HG03108 (cell line): Measurements from ENCODE around the gene LCLAT1.
A peak's percentile ranks its signal among the peaks of the same experiment; 100 is the strongest.

Experiments used
- ATAC-seq: cut with Tn5 transposase; IDR thresholded peaks from one replicate; pipeline ENCODE4 v1.9.1; 2021; ENCODE audit warnings: moderate library complexity; ENCODE audit not compliant: unreplicated experiment

The LCLAT1 gene

DNA sequence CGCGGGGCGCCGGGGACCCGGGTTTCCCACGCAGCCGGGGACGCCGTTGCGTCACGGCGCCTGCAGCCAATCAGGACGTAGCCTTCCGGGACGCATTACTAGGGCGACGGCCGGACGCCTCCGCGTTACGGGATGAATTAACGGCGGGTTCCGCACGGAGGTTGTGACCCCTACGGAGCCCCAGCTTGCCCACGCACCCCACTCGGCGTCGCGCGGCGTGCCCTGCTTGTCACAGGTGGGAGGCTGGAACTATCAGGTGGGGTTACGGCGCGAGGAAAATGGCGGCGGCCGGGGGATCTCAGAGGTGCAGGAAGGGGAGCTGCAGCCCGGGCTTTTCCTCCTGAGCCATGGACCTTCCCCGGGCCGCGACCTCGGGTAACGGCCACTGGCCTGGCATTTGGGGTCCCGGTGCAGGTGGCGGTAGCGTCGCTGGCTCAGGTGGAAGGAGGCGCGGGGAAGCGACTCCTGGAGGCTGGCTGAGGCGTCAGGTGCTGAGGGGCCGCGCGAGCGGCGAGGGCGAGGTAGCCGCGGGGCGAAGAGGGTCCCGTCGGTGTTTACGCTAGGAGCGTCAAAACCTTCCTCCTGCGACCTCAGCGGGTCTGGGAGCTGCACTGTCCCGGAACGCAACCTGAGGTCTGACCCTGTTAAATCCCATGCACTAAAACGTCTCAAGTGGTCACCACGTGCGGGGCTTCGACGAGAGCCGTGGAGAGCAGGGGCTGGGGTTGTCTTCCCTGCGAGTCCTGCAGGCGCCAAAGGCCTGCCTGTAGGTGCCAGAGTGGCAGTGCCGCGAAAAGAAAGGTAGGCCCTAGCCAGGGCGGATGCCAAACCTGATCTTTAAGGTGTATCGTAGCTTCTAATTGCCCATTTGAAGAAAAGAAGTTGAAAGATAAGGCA lies at the start of gene LCLAT1:
Gene LCLAT1, plus strand, starts transcription at position 98 of the 897 bp plus-strand sequence. CDS start 78,345 bp downstream, outside the sequence.
- ATAC-seq, result peak; percentile 96

- no peak for ATAC-seq
Measured at GRCh38 chr2:30398084-30398873, 48.8 kb upstream of the LCLAT1 start.

- ATAC-seq, result no peak
Measured at GRCh38 chr2:30400151-30400954, 46.7 kb upstream of the LCLAT1 start.

DNA sequence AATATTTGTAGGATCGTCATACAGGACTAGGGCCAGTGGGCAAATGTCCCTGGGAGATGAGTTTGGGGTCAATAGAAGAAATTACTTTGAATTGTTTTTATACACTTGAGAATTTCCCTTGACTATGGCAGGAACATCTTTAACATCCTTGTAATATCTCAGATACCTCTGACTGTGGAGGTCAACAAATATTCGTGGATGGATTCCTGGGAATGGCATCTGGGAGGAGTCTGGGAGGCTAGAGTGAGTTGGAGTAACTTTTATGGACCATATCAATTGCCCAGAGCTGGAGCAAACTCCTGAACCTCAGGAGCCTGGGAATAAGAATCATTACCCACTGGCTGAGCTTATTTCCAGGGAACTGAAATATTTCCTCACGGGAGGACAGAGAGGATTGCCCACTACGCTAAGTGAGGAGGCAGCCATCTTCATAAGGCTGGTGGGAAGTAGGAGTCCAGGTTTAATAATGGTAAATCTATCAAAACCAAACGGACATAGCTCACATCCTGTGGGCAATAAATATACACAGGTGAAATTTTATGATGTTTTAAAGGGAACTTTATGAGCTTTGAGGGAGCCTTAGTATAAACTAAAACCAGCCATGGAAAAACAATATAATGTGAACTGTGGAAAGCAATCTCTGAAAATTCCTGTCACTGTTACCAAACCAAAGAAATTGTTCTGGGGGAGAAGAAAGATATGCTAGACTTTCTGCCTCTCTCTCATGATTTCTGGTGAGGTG lies 44.4 kb upstream of the LCLAT1 start:
- ATAC-seq, result no peak

DNA sequence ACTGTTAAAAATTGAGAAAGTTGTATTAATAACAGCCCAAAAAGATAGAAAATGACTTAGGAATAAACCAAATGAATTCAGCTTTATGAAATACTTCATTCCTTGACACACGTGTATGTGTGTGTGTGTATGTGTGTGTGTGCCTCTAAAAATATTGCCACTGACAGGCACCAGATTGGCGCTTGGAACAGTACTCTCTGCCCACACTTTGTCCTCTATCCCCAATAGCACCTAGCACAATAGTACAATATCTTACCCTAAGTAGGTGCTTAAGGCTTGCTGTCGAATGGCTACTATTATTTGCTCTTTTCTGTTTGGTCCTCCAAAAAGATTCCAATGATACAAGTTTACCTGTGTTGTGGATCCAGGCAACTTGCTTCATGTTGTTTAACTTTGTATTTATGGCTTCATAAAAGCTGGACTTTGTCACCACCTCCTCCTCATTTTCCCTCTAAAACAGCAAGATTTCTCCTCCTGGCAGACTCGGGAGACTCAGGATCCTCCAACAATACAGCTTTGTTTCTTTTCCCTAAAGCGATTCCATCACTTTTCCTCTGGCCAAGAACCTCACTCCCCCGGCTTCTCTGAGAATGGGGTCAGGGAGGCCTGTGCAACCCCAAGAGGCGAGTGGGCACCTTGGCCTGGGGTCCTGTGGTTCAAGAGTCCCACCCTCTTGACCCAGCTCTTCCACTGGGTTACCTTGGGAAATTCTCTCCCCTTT lies 43.3 kb upstream of the LCLAT1 start:
- no peak for ATAC-seq

DNA sequence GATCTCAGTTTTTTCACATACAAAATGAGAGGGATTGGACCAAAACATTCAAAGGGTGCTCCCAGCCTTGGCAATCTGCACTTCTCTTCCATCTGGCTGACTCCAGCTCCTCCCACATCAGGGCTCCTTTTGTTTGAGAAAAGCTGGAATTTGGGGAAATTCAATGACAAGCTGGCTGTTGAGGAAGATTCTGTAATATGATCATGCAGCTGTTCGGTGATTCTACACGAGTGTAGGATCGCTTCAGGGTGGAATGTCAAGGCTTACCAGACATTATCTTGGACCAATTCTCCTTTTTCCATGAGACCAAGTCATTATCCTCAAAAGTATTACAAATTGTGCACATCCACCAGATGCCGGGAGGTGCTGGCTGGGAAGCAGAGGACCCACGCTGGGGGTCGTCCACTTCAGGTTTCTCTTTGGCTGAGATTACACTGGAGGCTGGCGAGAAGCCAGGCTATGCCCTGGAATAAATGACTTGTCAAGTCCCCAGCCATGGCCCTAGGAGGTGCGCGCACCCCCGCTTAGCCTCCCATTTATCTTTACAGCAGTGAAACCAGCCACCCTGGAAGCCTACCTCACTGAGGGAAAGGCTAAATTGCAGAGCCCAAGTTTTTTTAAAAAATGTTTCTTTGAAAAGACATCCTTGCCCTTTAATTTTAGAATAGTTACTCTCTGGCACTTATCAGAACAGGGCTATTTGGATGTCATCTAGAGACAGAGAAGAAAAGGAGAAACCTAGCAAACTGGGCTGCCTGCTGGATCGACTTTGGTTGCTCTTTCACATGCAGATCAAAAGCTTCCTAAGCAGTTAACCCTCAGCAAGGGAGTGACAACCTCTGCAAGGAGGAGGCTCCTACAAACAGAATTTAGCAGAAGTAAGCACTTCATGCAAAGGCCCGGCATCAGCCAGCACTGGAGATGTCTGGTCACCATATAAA lies 42.5 kb upstream of the LCLAT1 start:
- ATAC-seq, result no peak

DNA sequence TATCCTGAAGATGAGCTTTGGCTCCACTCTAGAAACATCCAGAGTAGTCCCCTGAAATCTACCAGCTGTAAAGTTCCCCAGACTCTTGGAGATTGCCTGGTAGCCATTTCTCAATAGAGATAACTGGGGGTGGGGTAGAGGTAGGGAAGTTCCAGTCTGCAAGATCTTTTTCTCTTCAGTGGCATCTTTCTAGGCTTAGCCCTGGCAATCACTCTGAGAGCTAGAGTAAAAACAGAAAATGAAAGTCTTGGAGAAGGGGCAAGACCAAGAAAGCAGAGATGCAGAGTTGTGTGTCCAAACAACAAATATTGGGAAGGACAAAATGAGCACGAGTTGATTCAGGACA lies 41.8 kb upstream of the LCLAT1 start:
- no peak for ATAC-seq

DNA sequence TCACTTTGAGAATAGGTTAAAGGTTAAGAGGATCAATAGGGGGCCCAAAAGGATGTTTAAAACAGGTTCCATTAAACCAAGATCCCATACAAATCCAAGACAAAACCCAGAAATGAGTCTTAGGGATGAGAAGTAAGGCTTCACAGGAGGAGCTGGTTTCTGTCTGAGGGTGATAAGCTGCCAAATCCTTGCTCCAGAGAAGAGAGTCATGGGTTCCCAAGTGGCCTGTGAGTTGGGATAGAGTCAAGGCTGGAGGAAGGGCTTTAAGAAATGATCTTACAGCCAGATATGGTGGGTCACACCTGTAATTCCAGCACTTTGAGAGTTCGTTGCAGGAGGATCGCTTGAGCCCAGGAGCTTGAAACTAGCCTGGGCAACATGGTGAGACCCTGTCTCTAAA lies 40.2 kb upstream of the LCLAT1 start:
- ATAC-seq, result no peak

- ATAC-seq, result no peak
Measured at GRCh38 chr2:30408961-30409387, 38.1 kb upstream of the LCLAT1 start.

GRCh38 chr2:30410217-30410616 lies 36.8 kb upstream of the LCLAT1 start:
- no peak for ATAC-seq

DNA sequence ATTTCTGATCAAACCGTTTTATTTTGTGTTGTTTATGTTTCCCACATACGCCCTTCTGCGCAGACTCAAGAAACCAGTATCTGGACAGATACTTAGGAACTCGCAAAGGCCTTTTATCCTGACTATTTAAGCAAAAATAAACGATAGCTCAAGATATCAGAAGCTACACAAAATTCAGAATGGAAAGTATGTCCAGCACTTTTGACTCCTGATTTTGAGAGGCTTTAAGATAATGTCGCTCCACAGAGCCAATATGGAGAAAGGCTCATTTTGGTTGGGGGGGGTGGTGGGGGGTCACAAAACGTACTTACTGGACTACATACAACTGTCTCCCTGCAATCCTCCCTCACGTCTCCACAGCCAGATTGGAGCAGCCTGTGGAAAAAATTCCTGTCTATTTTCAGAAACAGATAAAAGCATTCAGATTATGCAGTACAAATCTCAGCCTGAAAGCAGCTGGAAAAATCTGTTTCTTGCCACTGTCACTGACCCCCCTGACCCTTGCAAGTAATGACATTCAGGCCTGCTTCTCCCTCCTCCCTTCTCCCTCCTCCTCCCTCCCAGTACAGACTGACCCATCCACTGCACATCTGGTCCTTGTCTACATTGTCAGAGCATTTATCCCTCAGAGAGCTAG lies 34.9 kb upstream of the LCLAT1 start:
- no peak for ATAC-seq

GRCh38 chr2:30412684-30413570 lies 34.1 kb upstream of the LCLAT1 start:
- no peak for ATAC-seq

DNA sequence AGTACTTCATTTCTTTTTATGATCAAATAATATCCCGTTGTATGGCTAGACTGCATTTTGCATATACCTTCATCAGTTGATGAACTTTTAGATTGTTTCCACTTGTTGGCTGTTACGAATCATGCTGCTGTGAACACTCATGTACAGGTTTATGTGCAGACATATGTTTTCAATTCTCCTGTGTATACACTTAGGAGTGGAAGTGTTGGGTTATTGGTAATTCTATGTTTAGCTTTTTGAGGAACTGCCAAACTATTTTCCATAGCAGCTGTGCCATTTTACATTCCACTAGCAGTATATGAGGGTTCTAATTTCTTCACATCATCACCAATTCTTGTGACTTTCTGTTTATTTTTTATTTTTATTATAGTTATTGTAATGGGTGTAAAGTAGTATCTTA lies 32.1 kb upstream of the LCLAT1 start:
- no peak for ATAC-seq

- no peak for ATAC-seq
Measured at GRCh38 chr2:30417253-30417652, 29.8 kb upstream of the LCLAT1 start.

DNA sequence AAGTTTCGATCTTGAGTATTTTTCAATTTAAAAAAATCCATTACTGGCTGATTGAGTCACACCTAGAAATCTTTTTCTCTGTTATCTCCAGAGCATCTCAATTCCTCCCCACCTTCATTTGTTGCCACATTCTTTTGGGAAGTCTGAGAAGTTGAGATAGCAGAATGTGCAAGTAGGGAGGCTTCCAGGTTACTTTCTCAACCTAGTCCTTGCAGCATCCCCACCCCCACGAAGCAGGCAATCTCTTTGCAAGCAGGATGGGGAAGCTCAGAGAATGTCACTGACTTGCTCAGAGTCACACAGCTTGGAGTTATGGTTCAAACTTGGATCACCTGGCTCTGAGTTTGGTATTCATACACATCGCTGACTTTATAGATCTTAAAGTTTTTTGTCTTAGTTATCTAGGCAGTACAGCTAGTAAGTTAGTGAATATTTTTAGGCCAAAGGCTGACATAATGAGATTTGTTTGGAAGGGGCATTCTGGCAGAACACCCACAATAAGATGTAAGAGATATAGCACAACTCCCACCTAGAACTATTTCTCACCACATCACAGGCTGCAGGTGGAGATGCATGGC lies 25.9 kb upstream of the LCLAT1 start:
- no peak for ATAC-seq

DNA sequence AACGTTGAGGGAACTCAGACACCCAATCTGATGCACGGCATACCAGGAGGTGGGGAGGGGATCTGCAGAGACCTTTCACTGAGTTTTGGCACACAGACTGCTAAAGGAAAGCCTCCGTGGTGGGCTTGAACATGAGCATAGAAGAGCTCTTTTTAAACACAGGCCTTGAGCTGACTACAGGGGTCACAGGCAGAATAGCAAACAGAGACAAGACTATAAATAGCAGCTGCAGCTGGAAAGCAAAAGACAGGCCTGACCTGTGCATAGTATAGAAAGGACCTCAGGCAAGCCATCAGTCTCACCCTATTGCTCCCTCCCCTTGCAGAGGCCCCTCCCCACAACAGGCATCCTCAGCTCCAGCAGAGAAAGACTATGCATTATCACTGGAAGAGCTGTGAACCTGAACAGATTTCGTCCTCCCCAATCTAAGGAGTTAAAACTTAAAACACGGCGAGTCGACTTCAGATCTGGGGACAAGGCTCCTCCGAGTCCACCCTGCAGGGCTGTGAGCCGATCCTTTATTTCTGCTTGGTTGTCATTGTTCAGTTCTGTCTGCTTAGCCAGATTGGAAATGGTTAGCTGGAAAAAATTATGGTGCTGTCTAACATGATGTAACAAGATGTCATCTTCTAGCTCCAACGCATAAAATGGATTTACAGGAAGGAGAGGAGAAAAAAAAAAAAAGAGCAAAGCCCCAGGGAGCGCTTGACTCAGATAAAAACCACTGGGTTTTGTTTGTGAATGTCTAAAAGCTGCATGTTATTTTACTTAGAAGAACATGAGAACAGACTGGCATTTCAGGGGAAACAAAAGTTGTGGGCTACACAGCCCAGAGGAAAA lies 25.2 kb upstream of the LCLAT1 start:
- ATAC-seq, result no peak
